Stimulated activated CD4-positive, alpha-beta T cell treated with anti-CD3 and anti-CD28 coated beads, TNF-alpha, amount 100 ng/mL, for 1 hour (primary cell): Measurements from ENCODE around the gene AGRN.
"Not testable (repeated sequence)": the region's sequence is repeated elsewhere in the genome, so short reads cannot be mapped to it uniquely, and the experiment has no call there.

ENCODE experiments used
- DNase-seq, 3 donors: peaks; one replicate each; pipeline ENCODE4 v3.0.0-alpha.2; 2020; ENCODE audit warnings: low read depth in 3 of 3, low spot score in 1 of 3

Gene AGRN

DNA sequence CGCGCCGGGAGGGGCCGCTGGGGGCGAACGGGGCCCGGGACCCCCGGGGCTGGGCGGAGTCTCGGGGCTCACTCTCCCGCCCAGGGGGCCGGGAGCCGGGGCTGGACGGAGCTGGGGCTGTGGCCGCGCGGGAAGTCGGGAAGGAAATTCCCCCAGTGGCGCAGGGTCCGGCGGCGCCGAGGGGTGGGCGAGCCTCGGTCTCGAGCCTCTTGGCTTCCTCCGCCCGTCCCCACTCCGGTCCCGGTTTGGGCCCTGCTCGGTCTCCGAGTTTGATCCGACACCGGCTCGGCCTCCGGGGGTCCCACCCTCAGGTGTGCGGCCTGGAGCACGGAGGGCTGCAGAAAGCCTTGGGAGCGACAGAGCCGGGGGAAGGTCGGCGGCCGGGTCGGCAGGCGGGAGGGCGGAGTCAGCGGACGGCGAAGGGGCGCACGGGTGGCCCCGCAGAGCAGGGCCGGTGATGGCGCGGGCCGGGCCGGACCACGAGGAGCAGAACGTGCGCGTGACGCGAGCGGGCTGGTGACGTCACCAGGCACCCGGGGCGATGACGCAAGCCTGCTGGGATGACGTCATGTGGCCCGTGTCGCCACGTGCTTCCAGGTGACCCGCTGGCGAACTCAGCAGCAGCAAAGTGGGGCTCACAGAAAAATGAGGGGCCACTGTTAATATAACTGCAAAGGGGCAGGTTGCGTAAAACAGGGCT, 19.4 kb upstream of the AGRN start:
- DNase-seq: peak in 1 of 3 donors; percentile 58

DNA sequence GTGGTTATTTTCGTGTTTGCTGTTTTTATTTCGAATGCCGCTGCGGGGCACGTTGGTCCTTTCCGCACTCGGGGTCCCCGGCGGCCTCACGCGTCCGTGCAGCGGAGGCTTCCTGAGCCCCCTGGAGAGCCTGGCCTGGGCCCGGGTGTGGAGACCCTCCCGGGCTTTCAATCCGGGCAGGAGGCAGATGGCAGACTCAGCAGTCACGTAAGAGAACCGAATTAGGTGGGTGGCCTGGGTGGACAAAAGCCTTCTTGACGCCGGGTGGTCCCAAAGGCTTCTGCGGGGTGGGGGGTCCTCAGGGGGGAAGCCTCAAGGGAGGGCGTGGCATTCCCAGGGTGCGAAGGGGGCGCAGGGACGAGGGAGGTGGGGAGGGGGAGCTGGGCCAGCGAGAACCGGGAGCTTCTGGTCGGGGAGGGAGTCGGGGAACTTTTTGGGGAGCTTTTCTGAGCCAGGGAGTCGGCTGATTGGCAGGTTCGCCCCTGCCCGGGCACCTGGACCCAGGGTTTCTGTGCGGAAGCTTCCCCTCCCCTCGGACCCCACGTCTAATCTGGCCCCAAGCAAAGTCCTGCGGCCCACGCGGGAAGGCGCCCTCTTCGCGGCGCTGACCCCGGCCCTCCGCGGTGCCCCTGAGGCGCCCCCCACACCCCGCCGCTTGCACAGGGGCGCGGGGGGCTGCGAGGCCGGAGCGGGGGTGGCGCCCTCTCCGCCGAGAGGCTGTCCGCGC, 18.7 kb upstream of the AGRN start:
- no peak for DNase-seq

DNA sequence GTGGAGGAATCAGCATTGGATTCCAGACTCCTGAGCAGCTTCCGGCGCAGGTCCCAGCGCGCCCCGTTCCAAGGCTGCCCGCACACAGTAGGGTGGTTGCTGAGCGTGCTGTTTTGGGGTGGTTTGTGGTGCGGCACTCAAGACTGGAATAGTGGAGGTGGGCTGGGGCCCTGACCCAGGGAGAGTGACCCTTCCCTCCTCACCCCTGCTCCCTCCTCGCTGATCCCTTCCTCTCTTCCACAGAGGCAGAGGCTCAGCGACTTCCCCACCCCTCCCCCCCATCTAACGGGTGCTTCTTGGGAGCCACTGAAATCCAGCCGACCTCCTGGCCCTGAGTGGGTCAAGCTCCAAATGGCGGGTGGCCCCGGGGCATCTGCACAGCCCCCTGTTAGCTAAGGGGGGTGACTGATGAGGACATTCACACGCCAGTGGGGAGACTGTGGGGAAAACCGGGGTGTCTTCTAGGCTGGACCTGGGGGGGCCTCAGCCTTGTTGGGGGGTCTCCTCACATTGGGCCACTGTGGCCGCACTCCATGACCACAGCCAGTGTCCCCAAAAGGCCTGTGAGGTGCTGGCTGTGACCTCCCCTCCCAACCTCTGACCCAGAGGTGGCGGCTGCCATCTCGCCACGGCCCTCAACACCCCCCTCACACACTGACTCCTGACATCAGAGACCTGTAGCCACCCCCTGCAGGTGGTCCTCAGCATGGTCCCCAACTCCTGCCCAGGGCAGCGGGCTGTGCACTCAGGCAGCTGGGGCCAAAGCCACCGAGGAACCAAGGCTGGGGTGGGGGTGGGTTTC, 16.1 kb upstream of the AGRN start:
- DNase-seq: no peak

DNA sequence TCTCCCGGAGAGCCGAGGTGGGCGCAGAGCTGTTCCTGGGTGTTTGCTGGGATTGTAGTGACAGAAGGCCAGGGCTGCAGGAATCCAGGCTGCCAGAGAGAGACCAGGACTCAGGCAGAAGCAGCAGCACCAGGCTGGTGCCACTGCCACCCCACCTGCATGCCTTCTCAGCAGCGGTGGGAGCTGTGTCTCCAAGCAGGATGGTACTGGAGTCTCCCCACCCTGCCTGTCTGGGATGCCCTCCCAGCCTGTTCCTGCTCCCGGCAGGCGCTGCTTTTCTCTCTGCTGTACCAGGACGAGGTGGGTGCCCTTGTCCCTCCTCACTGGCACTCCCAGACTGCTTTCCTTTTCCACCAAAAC, 15.5 kb upstream of the AGRN start:
- no peak for DNase-seq

DNA sequence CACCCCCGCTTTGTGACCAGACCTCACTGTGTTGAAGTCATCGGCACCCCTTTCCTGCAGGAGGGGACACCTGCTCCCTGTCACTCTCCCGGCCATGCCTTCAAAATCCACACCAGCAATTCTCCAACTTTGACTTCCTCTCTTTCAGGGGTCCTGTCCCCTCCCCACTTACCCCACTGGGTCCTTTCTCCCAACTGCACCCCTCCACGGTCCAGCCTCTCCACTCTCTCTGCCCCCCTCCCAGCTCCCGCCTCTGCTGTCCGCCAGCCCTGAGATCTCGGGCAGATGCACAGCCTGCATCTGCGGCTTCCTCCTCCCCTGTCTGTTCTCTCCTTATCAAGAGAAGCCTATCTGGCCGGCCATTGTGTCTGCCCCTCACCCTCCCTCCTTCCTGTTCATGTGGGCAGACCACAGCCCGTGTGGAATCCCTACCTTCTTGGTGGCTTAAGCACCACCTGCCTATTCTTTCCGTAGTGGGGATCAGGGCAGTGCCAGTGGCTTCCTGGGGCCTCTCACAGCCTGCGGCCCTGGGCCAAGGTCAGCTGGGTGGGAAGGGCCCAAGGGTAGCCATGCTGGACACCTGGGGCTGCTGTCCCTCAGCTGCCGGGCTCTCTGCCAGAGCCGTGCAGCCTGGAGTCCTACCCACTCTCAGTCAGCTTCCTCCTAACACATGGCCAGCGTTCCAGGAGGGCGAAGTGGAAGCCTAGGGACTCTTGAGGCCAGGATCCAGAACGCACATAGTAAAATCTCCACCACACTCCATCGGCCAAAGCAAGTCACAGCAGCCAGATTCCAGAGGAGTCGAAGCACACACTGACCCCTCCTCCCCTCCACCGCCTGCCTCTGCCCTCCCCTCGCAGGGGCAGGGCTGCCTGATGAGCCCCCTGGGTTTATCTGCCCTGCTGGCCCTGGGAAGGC, 14.9 kb upstream of the AGRN start:
- no peak for DNase-seq

DNA sequence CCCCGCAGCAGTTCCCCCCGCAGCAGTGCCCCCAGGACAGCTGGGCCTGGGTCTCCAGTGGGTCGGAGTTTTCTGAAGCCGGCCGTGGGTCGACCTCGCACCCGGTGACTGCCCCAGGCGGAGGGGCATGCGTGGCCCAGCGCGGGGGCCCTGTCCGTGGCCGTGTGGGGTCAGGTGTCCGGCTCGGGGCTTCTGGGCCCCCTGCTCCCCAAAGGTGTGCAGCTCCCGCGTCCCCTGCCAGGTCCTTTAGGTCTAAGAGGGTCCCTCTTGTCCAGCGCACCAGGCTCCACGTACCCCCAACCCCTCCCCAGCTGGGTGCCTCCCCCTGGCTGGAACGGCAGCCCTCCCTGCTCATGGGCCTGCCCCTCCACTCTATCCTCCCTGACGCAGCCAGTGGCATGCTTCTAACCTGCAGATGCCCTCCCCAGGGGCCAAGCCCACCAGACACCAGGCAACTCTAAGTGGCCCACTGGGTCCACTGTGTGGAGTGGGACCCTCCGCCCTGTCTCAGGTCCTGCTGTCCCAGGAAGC, 14.1 kb upstream of the AGRN start:
- no peak for DNase-seq

DNA sequence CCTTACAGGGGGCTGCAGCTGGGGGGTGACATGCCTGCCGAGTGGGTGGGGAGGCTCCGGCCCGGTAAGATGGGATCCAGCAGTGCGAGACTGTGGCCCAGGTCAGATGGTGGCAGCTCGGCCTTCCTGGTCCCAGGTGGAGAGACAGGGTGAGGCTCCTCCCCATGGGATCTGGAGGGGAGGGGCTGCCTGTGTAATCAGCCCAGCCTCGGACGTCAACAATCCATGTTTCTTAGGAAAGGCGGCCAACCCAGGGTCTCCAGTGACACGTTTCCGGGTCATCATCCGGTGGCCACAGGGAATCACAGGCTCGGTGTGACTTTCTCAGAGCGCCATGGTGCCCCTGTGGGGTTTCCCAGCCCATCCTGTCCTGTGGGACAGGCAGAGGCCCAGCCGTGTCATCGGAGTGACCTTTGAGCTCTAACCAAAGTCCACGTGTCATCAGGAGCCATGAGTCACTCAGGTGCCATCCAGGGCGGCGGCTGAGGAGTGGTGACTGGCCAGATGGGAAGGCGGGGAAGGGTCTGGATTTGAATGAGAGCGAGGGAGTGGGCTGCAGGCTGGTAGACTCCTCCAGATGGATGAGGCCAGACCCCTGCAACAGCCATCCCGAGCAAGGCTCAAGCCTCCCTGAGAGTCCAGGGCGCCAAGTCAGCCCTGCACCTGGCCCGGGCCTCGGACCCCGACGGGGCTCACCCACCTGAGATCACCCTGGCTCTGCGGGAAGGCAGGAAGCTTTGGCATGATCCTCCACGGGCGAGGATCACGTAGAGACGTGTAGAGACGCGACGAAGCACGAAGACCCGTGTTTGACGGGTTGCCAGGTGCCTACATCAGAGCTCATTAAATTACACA, 13.4 kb upstream of the AGRN start:
- no peak for DNase-seq

DNA sequence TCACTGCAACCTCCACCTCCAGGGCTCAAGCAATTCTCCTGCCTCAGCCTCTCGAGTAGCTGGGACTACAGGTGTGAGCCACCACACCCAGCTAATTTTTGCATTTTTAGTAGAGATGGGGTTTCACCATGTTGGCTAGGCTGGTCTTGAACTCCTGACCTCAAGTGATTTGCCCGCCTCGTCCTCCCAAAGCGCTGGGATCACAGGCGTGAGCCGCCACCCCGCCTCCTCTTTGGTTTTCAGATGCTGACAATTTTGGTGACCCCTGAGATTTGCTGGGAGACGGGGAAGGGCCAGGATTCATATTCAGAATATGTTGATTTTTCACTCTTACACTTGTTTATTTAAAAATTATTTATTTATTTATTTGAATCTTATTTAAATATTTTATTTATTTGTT, 9.8 kb upstream of the AGRN start:
- not testable (repeated sequence) for DNase-seq

DNA sequence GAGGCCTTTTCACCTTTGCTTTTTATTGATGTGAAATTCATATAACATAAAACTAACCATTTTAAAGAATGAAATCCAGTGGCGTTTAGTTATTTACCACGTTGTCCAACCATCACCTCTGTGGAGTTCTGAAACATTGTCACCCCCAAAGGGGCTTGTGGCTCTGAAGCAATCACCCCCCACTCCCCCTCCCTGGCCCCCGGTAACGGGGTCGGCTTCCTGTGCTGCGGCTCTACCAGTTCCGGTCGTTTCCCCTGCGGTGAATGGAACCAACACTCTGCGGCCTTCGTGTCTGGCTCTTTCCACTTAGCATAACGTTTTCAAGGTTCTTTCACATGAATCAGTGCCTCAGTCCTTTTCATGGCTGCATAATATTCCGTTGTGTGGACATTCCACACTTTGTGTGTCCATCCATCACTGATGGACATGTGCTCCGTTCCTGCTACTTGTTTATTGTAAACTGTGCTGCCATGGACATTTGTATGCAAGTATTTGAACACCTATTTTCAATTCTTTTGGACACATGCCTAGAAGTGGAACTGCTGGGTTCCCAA, 8.4 kb upstream of the AGRN start:
- DNase-seq: no peak

DNA sequence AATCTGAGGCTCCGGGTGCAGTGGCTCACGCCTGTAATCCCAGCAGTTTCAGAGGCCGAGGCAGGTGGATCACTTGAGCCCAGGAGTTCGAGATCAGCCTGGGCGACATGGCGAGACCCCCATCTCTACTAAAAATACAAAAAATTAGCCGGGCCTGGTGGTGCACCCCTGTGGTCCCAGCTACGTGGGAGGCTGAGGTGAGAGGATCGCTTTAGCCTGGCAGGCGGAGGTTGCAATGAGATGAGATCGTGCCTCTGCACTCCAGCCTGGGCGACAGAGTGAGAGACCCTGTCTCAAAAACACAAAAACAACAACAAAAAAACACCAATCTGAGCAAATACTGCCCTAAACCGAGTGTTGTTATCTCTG, 7.2 kb upstream of the AGRN start:
- not testable (repeated sequence) for DNase-seq

DNA sequence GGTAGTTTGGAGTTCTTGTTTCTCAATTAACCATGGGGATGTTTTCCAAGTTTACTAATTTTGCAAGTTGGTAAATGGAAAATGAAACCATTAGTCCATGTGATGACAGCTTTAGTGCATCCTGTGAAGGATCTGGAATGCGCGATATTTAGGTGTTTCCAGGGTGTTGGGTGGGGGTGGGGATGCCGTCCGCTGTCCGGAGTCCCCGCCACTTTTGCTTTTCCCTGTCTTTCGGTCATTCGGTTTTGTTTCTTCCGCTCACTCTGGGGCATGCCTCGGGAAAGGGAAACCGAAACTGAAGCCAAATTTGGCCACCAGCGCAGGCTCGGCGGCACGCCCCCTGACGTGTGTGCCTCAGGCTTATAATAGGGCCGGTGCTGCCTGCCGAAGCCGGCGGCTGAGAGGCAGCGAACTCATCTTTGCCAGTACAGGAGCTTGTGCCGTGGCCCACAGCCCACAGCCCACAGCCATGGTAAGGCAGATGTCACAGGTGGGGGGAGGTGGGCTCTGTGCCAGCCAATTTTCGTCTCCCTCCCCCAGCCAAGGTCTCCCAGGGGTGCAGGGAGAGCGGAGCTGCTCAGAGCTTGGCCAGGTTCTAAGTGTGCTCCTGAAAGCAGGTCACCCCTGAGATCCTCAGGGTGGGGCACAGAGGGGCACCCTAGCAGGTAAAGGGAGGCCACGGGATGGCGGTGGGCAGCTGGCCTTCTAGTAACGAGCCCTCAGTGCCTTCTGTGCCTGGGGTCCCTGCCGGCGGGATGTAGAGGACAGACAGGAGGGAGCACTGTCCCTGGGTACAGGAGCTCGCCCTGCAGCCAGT, 6.6 kb upstream of the AGRN start, which contains the start of gene ISG15:
Gene ISG15 (plus strand): TSS at position 393 of the 817 bp plus-strand sequence. CDS start 77 bp downstream, at position 470.
- DNase-seq: peak; percentile 61 to 74 (median 64)

DNA sequence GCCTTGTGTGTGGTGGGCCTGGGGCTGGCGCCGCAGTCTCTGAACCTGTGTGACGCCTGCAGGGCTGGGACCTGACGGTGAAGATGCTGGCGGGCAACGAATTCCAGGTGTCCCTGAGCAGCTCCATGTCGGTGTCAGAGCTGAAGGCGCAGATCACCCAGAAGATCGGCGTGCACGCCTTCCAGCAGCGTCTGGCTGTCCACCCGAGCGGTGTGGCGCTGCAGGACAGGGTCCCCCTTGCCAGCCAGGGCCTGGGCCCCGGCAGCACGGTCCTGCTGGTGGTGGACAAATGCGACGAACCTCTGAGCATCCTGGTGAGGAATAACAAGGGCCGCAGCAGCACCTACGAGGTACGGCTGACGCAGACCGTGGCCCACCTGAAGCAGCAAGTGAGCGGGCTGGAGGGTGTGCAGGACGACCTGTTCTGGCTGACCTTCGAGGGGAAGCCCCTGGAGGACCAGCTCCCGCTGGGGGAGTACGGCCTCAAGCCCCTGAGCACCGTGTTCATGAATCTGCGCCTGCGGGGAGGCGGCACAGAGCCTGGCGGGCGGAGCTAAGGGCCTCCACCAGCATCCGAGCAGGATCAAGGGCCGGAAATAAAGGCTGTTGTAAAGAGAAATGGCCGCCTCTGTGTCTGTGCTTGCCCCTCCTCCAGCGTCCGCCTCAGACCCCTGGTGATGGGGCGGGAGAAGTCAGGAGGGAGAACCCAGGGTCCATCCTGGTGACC, 5.8 kb upstream of the AGRN start:
- DNase-seq: no peak

DNA sequence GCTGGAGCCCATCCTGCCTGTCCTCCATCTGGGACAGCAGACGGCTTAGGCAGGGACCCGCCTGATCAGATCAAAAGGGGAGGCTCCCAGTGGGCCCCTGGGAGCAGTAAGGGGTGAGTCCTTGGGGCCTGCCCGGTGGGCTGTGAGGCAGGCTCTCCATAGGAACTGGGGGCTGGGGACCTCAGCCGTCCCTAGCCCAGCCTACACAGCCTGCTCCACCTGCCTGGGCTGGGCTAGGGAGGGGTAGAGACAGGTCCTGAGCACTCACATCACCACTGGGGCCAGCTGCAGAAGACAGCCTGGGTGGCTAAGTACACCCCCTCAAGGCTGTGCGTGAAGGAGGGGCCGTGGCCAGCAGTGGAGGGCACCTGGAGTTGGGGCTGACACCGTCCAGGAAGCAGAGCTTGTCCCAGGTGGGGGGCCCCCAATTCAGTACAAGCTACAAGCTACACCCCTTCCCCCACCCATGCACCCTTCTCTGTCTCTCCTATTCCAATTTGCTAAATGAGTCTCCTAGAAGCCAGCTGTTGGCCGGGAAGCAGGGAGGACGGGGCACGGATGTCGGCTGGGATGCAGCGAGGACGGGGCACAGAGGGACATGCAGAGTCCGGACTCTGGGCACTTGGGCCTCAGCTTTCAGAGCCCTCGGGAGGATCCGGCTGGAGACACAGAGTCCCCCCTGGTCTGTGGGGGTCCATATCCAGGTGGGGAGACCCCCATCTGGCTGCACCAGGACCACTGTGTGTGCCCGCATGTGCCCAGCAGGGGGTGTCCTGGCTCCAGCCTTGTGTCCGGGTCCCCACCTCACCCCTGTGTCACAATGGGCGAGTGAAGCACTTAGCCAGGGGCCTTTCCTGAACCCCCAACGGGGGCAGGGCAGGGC, 4.9 kb upstream of the AGRN start:
- DNase-seq: no peak

DNA sequence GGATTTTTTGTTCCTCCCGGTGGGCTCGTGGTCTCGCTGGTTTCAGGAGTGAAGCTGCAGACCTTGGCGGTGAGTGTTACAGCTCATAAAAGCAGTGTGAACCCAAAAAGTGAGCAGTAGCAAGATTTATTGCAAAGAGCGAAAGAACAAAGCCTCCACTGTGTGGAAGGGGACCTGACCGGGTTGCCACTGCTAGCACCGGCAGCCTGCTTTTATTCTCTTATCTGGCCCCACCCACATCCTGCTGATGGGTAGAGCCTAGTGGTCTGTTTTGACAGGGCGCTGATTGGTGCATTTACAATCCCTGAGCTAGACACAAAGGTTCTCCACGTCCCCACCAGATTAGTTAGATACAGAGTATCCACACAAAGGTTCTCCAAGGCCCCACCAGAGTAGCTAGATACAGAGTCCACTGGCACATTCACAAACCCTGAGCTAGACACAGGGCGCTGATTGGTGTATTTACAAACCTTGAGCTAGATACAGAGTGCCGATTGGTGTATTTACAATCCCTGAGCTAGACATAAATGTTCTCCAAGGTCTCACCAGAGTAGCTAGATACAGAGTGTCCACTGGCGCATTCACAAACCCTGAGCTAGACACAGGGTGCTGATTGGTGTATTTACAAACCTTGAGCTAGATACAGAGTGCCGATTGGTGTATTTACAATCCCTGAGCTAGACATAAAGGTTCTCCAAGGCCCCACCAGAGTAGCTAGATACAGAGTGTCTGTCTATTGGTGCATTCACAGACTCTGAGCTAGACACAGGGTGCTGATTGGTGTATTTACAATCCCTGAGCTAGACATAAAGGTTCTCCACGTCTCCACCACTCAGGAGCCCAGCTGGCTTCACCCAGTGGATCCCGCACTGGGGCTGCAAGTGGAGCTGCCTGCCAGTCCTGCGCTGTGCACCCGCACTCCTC, 2.3 kb upstream of the AGRN start:
- not testable (repeated sequence) for DNase-seq

DNA sequence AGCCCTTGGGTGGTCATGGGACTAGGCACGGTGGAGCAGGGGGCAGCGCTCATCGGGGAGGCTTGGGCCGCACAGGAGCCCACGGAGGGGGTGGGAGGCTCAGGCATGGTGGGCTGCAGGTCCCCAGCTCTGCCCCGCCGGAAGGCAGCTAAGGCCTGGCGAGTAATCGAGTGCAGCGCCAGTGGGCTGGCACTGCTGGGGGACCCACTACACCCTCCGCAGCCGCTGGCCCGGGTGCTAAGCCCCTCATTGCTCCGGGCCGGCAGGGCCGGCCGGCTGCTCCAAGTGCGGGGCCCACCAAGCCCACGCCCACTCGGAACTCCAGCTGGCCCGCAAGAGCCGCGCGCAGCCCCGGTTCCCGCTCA, 1.6 kb upstream of the AGRN start:
- DNase-seq: not testable (repeated sequence)
